ENCODE data around the gene ZNF346.
"Not testable (repeated sequence)": the region's sequence is repeated elsewhere in the genome, so short reads cannot be mapped to it uniquely, and the experiment has no call there.

DNA sequence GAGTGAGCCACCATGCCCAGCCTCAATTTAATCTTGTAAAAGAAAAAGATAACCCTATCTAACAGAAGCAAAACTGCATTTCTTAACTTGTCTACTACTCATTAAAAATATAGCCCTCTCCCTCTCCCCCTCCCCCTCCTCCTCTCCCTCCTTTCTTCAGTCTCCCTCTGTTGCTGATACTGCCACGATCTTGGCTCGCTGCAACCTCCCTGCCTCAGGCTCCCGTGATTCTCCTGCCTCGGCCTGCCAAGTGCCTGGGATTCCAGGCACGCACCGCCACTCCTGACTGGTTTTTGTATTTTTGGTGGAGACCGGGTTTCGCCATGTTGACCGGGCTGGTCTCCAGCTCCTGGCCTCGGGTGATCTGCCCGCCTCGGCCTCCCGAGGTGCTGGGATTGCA, 39.4 kb upstream of the ZNF346 start:
- TF ChIP-seq, protein P1, sequence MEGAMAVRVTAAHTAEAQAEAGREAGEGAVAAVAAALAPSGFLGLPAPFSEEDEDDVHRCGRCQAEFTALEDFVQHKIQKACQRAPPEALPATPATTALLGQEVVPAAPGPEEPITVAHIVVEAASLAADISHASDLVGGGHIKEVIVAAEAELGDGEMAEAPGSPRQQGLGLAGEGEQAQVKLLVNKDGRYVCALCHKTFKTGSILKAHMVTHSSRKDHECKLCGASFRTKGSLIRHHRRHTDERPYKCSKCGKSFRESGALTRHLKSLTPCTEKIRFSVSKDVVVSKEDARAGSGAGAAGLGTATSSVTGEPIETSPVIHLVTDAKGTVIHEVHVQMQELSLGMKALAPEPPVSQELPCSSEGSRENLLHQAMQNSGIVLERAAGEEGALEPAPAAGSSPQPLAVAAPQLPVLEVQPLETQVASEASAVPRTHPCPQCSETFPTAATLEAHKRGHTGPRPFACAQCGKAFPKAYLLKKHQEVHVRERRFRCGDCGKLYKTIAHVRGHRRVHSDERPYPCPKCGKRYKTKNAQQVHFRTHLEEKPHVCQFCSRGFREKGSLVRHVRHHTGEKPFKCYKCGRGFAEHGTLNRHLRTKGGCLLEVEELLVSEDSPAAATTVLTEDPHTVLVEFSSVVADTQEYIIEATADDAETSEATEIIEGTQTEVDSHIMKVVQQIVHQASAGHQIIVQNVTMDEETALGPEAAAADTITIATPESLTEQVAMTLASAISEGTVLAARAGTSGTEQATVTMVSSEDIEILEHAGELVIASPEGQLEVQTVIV (IDR thresholded peaks at IDR 0.05; ENCODE audit: borderline replicate concordance, partially characterized antibody) = not testable (repeated sequence)
- TF ChIP-seq NFYB (IDR thresholded peaks at IDR 0.05; ENCODE audit: insufficient read depth, low read depth, low read length); TCF12 (IDR thresholded peaks at IDR 0.05; ENCODE audit: low read depth, low read length); NBN (IDR thresholded peaks at IDR 0.05); RAD21 (IDR thresholded peaks at IDR 0.05; ENCODE audit: insufficient read depth, low read depth, low read length); NR2C2 (IDR thresholded peaks at IDR 0.05; ENCODE audit: borderline replicate concordance, control insufficient read depth, insufficient read length, low read depth); SP1 (IDR thresholded peaks at IDR 0.05; ENCODE audit: low read depth, low read length); EZH2 (IDR thresholded peaks at IDR 0.05; ENCODE audit: borderline replicate concordance, control insufficient read depth, low read depth, low read length); YY1 (IDR thresholded peaks at IDR 0.05; ENCODE audit: low read depth, low read length); MTA2 (IDR thresholded peaks at IDR 0.05; ENCODE audit: low read depth): not testable (repeated sequence)
- TF ChIP-seq, protein P2, sequence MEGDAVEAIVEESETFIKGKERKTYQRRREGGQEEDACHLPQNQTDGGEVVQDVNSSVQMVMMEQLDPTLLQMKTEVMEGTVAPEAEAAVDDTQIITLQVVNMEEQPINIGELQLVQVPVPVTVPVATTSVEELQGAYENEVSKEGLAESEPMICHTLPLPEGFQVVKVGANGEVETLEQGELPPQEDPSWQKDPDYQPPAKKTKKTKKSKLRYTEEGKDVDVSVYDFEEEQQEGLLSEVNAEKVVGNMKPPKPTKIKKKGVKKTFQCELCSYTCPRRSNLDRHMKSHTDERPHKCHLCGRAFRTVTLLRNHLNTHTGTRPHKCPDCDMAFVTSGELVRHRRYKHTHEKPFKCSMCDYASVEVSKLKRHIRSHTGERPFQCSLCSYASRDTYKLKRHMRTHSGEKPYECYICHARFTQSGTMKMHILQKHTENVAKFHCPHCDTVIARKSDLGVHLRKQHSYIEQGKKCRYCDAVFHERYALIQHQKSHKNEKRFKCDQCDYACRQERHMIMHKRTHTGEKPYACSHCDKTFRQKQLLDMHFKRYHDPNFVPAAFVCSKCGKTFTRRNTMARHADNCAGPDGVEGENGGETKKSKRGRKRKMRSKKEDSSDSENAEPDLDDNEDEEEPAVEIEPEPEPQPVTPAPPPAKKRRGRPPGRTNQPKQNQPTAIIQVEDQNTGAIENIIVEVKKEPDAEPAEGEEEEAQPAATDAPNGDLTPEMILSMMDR (IDR thresholded peaks at IDR 0.05 in 2 of 3, conservative IDR thresholded peaks at IDR 0.05 in 1 of 3; ENCODE audit: control insufficient read depth in 2 of 3, extremely low read depth in 1 of 3, insufficient read depth in 1 of 3, low read depth in 3 of 3, low read length in 3 of 3) = not testable (repeated sequence)
- TF ChIP-seq, protein P3, sequence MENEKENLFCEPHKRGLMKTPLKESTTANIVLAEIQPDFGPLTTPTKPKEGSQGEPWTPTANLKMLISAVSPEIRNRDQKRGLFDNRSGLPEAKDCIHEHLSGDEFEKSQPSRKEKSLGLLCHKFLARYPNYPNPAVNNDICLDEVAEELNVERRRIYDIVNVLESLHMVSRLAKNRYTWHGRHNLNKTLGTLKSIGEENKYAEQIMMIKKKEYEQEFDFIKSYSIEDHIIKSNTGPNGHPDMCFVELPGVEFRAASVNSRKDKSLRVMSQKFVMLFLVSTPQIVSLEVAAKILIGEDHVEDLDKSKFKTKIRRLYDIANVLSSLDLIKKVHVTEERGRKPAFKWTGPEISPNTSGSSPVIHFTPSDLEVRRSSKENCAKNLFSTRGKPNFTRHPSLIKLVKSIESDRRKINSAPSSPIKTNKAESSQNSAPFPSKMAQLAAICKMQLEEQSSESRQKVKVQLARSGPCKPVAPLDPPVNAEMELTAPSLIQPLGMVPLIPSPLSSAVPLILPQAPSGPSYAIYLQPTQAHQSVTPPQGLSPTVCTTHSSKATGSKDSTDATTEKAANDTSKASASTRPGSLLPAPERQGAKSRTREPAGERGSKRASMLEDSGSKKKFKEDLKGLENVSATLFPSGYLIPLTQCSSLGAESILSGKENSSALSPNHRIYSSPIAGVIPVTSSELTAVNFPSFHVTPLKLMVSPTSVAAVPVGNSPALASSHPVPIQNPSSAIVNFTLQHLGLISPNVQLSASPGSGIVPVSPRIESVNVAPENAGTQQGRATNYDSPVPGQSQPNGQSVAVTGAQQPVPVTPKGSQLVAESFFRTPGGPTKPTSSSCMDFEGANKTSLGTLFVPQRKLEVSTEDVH (IDR thresholded peaks at IDR 0.05; ENCODE audit: low read depth, partially characterized antibody) = not testable (repeated sequence)
